GM18526 (cell line): ENCODE data around the gene RMRP.

Experiments used
- POLR2A ChIP-seq: IDR thresholded peaks from 3 replicates; pipeline ENCODE4 v1.6.1; 2011; ENCODE audit not compliant: insufficient read length; ENCODE audit errors: extremely low read depth

Gene RMRP

GRCh38 chr9:35609001-35609819 is 48.6 kb downstream of the RMRP start:
- no peak for TF ChIP-seq POLR2A

GRCh38 chr9:35608221-35608620 is 49.6 kb downstream of the RMRP start:
- TF ChIP-seq POLR2A, result no peak
